GM12878 (cell line): ENCODE results near the gene CST2. TPM values are rescaled to one million over a fixed set of nuclear protein-coding genes. Genes with fewer than 3 reads are reported as not detected.

Experiments used
- ATAC-seq: fragments of 200-7000 bp; cut with Tn5 transposase; 3 replicates; pipeline ENCODE4 v1.9.1; 2020; ENCODE audit warnings: mild to moderate bottlenecking, moderate library complexity
- BruUV-seq: library from RNA; stranded (reverse); fragments of 400-500 nt; replicated peaks from 2 replicates; lab custom pipeline; 2021; lab: Mats Ljungman, UMichigan
- CTCF ChIA-PET: fragments of 300-600 bp; sonication (Branson Sonifier 250); formaldehyde crosslinking; extraction: SDS; loops from one replicate; lab custom pipeline; 2021; ENCODE audit warnings: inconsistent platforms; lab: Yijun Ruan, JAX
- POLR2A ChIA-PET: fragments of 350-600 bp; formaldehyde crosslinking; extraction: SDS; loops from one replicate; lab custom pipeline; 2021; ENCODE audit warnings: inconsistent platforms; lab: Charles Lee
- RAD21 ChIA-PET: fragments of 300-600 bp; sonication (Branson Sonifier 250); formaldehyde crosslinking; loops from one replicate; lab custom pipeline; 2023; ENCODE audit warnings: antibody characterized with exemption; ENCODE audit not compliant: unreplicated experiment; lab: Charles Lee
- SMC1A ChIA-PET: fragments of 300-600 bp; sonication (Branson Sonifier 250); formaldehyde crosslinking; loops from one replicate; lab custom pipeline; 2023; ENCODE audit not compliant: unreplicated experiment, uncharacterized antibody; lab: Charles Lee
- DNase-seq: peaks from one replicate; pipeline ENCODE4 v3.0.0-alpha.2; 2011; ENCODE audit warnings: low read depth, low spot score
- FAIRE-seq: peaks from 3 replicates; lab custom pipeline; 2011; peaks lifted over from hg19 to GRCh38; lab: Jason Lieb, UNC
- H2AFZ ChIP-seq: 2 replicates; pipeline ENCODE4 v1.6.0; 2011; ENCODE audit warnings: low read depth, low read length, control low read depth; ENCODE audit not compliant: control insufficient read depth
- H3K27ac ChIP-seq: 2 replicates; pipeline ENCODE4 v1.5.1; 2011; ENCODE audit warnings: control low read depth; ENCODE audit not compliant: control insufficient read depth, insufficient read depth
- H3K27me3 ChIP-seq, 2 experiments: replicated peaks in 1 of 2; 2 replicates each; pipeline versions ENCODE4 v1.6.0 to v1.6.1; 2011; ENCODE audit warnings: low read length in 1 of 2; ENCODE audit not compliant: control insufficient read depth in 2 of 2, insufficient read depth in 2 of 2
- H3K36me3 ChIP-seq, 2 experiments: 2 replicates each; pipeline ENCODE4 v1.5.1; 2011; ENCODE audit warnings: low read length in 1 of 2; ENCODE audit not compliant: control insufficient read depth in 2 of 2, insufficient read depth in 2 of 2
- H3K4me1 ChIP-seq: 2 replicates; pipeline ENCODE4 v1.6.1; 2011; ENCODE audit warnings: mild to moderate bottlenecking, low read length, moderate library complexity, mixed read lengths; ENCODE audit not compliant: control insufficient read depth, insufficient read depth
- H3K4me2 ChIP-seq: 2 replicates; pipeline ENCODE4 v1.6.0; 2011; ENCODE audit warnings: control low read depth; ENCODE audit not compliant: control insufficient read depth, insufficient read depth
- H3K4me3 ChIP-seq: fragments of 200-600 bp; sonication (generic); 2 replicates; pipeline ENCODE4 v1.5.1; 2016
- H3K79me2 ChIP-seq: 2 replicates; pipeline ENCODE4 v1.6.0; 2011; ENCODE audit warnings: low read length; ENCODE audit not compliant: control insufficient read depth, insufficient read depth
- H3K9ac ChIP-seq: 2 replicates; pipeline ENCODE4 v1.8.0; 2011; ENCODE audit warnings: low read length, control low read depth, mixed read lengths; ENCODE audit not compliant: control insufficient read depth, insufficient read depth
- H3K9me3 ChIP-seq: replicated peaks from 3 replicates; pipeline ENCODE4 v1.5.1; 2011; ENCODE audit warnings: mild to moderate bottlenecking, low read length; ENCODE audit not compliant: control insufficient read depth, insufficient read depth
- H4K20me1 ChIP-seq: 2 replicates; pipeline ENCODE4 v1.6.0; 2011; ENCODE audit not compliant: control insufficient read depth, insufficient read depth
- BCL11A ChIP-seq: IDR thresholded peaks from 2 replicates; pipeline ENCODE4 v1.6.1; 2011; ENCODE audit warnings: low read depth, low read length
- CHD1 ChIP-seq: IDR thresholded peaks from 2 replicates; pipeline ENCODE4 v1.6.1; 2012; ENCODE audit warnings: low read depth, low read length, improper control_type of control experiment
- CREB1 ChIP-seq: IDR thresholded peaks from 2 replicates; pipeline ENCODE4 v1.6.1; 2012; ENCODE audit warnings: low read depth, mild to moderate bottlenecking, inconsistent platforms
- DPF2 ChIP-seq: fragments of 450-650 bp; IDR thresholded peaks from 2 replicates; pipeline ENCODE4 v1.6.1; 2017; ENCODE audit warnings: mild to moderate bottlenecking
- E2F8 ChIP-seq: fragments of 450-650 bp; IDR thresholded peaks from 2 replicates; pipeline ENCODE4 v1.6.1; 2018; ENCODE audit warnings: mild to moderate bottlenecking, low read depth, moderate library complexity; ENCODE audit not compliant: partially characterized antibody
- E4F1 ChIP-seq: fragments of 450-650 bp; IDR thresholded peaks from 2 replicates; pipeline ENCODE4 v1.6.1; 2018; ENCODE audit warnings: borderline replicate concordance, mild to moderate bottlenecking; ENCODE audit not compliant: partially characterized antibody
- EGR1 ChIP-seq, 2 experiments: IDR thresholded peaks; 1 replicate in 1 of 2; 2 replicates in 1 of 2; pipeline ENCODE4 v1.6.1; 2011 to 2012; ENCODE audit warnings: low read depth in 2 of 2, low read length in 2 of 2, borderline replicate concordance in 1 of 2, mild to moderate bottlenecking in 1 of 2, moderate library complexity in 1 of 2
- FOXM1 ChIP-seq: IDR thresholded peaks from 2 replicates; pipeline ENCODE4 v1.6.1; 2012; ENCODE audit warnings: low read depth, mild to moderate bottlenecking, inconsistent platforms, low read length, moderate library complexity
- GABPA ChIP-seq: IDR thresholded peaks from 2 replicates; pipeline ENCODE4 v1.6.1; 2014; ENCODE audit warnings: antibody characterized with exemption, low read depth, mild to moderate bottlenecking, inconsistent platforms
- HCFC1 ChIP-seq: fragments of 150-350 bp; IDR thresholded peaks from 2 replicates; pipeline ENCODE4 v1.6.1; 2014; ENCODE audit warnings: low read length
- MYB ChIP-seq: fragments of 150-350 bp; IDR thresholded peaks from 2 replicates; pipeline ENCODE4 v1.6.1; 2014; ENCODE audit warnings: mild to moderate bottlenecking, low read depth, low read length, borderline replicate concordance
- NFYB ChIP-seq: IDR thresholded peaks from 2 replicates; pipeline ENCODE4 v1.6.1; 2011; ENCODE audit warnings: low read depth, mild to moderate bottlenecking, low read length, improper control_type of control experiment, moderate library complexity; ENCODE audit not compliant: insufficient read depth
- NR2F1 ChIP-seq: fragments of 450-650 bp; conservative IDR thresholded peaks from 2 replicates; pipeline ENCODE4 v1.6.1; 2017; ENCODE audit warnings: mild to moderate bottlenecking
- RELA ChIP-seq: fragments of 450-650 bp; IDR thresholded peaks from 2 replicates; pipeline ENCODE4 v1.8.0; 2014; ENCODE audit warnings: borderline replicate concordance; ENCODE audit not compliant: partially characterized antibody
- WGBS: methylation state at CpG from one replicate; pipeline ENCODE4 v1.1.6; 2016; ENCODE audit warnings: low lambda C conversion rate; ENCODE audit not compliant: insufficient replicate concordance, insufficient coverage; ENCODE audit errors: missing lambda C conversion rate; 5-methylcytosine and 5-hydroxymethylcytosine counted together
- in situ Hi-C: fragments of 300-500 bp; cut with MboI; formaldehyde crosslinking; loops from 9 replicates; pipeline ENCODE4 v1.14.3; 2018; ENCODE audit warnings: mixed read lengths
- intact Hi-C: fragments of 100-400 bp; cut with micrococcal nuclease; formaldehyde crosslinking; loops from one replicate; pipeline ENCODE4 v1.14.2; 2022; ENCODE audit not compliant: unreplicated experiment
- polyA plus RNA-seq, 11 experiments: library from polyadenylated mRNA; depleted of rRNA in 4 of 11; unstranded in 6 of 11; stranded (reverse) in 5 of 11; fragments of >200 nt; fragmentation: Nextera tagmentation in 4 of 11; fragmentation: Illumina TruSeq in 1 of 11; extraction: Ambion mirVana in 4 of 11; extraction: Trizol in 1 of 11; gene quantifications; 1 replicate in 1 of 11; 2 replicates in 10 of 11; pipeline versions ENCODE4 v1.2.1 to v1.2.3, GENCODE V29; 2011 to 2016; ENCODE audit warnings: inconsistent platforms in 2 of 11, missing spikeins in 2 of 11, low read depth in 1 of 11
- total RNA-seq, 4 experiments: library from RNA; depleted of rRNA in 3 of 4; stranded (reverse); fragments of >200 nt in 3 of 4; fragmentation: Illumina TruSeq in 1 of 4; extraction: Trizol in 1 of 4; gene quantifications; 2 replicates each; pipeline versions ENCODE4 v1.2.1 to v1.2.3, GENCODE V29; 2013 to 2021

CST2 gene
- total and polyA plus RNA-seq, 10 of the 15 experiments (the other 5 are each of a cell fraction or from before 2014, with no cell fraction given), result not detected

GRCh38 chr20:23794065-23794464, 32.5 kb downstream of the CST2 start:
- Histone ChIP-seq H3K4me3 (no peak overlapping the region), H3K36me3 (no peaks in the 10 kb centered on the region), H3K4me1 (no peaks in the 10 kb centered on the region), H3K27ac (no peak overlapping the region), H3K27me3 (no peaks in the 10 kb centered on the region), H3K79me2 (no peaks in the 10 kb centered on the region), H3K9ac (no peak overlapping the region), H3K9me3 (no peaks in the 10 kb centered on the region), H3K4me2 (no peak overlapping the region), H2AFZ (no peak overlapping the region), H4K20me1 (no peaks in the 10 kb centered on the region)
- ChIA-PET POLR2A (interaction anchor here (0.6 kb wide), 1 partner anchor 76 kb away, joined by 5 read pairs; no protein-coding TSS in a partner anchor), CTCF (interaction anchor here (1.1 kb wide), 1 partner anchor 15 kb away, joined by 3 read pairs; no protein-coding TSS in a partner anchor), RAD21 (no interaction called here), SMC1A (no interaction called here)
- TF ChIP-seq DPF2, result no peak
- no peak for TF ChIP-seq GABPA
- no peak for TF ChIP-seq BCL11A
- TF ChIP-seq NFYB, result no peak
- DNase-seq (no peak), FAIRE-seq (no peak), ATAC-seq (no peak)
- 0% methylated on average over 2 of the region's 7 CpGs for WGBS
- no TSS peak for BruUV-seq
- intact Hi-C loops (no loop called here), in situ Hi-C loops (no loop called here)

- no peak for ATAC-seq
- Histone ChIP-seq H3K27me3 (peaks cover 0 to 2% of the 10 kb centered on the region in 2 experiments; a peak in 1 of 4 replicates), H3K4me2 (no peak overlapping the region), H3K36me3 (no peaks in the 10 kb centered on the region), H3K4me3 (no peak overlapping the region), H3K9ac (no peak overlapping the region), H3K4me1 (no peaks in the 10 kb centered on the region), H3K79me2 (no peaks in the 10 kb centered on the region), H3K9me3 (no peaks in the 10 kb centered on the region), H4K20me1 (no peaks in the 10 kb centered on the region), H2AFZ (no peak overlapping the region), H3K27ac (no peak overlapping the region)
- ChIA-PET SMC1A (interaction anchor here (0.6 kb wide), 1 partner anchor 44 kb away, joined by 3 read pairs; no protein-coding TSS in a partner anchor), POLR2A (no interaction called here), RAD21 (no interaction called here), CTCF (no interaction called here)
- WGBS, result 29% methylated on average over 1 of the region's 1 CpG
- in situ Hi-C loops (no loop called here), intact Hi-C loops (no loop called here)
- BruUV-seq, result no TSS peak
- no peak for FAIRE-seq
- no peak for DNase-seq
- TF ChIP-seq HCFC1, result no peak
- no peak for TF ChIP-seq CREB1
- TF ChIP-seq NR2F1, result no peak
- no peak for TF ChIP-seq EGR1 (IDR thresholded peaks at IDR 0.05; ENCODE audit: borderline replicate concordance in 1 of 2, low read depth in 2 of 2, low read length in 2 of 2)
- TF ChIP-seq E2F8, result no peak
- no peak for TF ChIP-seq E4F1
- TF ChIP-seq RELA, result no peak
- TF ChIP-seq CHD1, result no peak
- TF ChIP-seq MYB, result no peak
- TF ChIP-seq FOXM1, result no peak
Observed at GRCh38 chr20:23783447-23783846, 43.1 kb downstream of the CST2 start.
